IMR-90 (cell line): ENCODE results near the gene LSM12.

Experiments
- CEBPB ChIP-seq: IDR thresholded peaks from 2 replicates; pipeline ENCODE4 v1.6.1; 2012; ENCODE audit warnings: low read depth, low read length, improper control_type of control experiment
- CHD1 ChIP-seq: IDR thresholded peaks from 2 replicates; pipeline ENCODE4 v1.6.1; 2012; ENCODE audit warnings: low read depth, low read length, improper control_type of control experiment
- MXI1 ChIP-seq: IDR thresholded peaks from 2 replicates; pipeline ENCODE4 v1.6.1; 2012; ENCODE audit warnings: low read depth, mild to moderate bottlenecking, low read length, moderate library complexity, borderline replicate concordance
- POLR2A ChIP-seq: IDR thresholded peaks from 2 replicates; pipeline ENCODE4 v1.6.1; 2012; ENCODE audit warnings: mild to moderate bottlenecking, low read depth, low read length
- RAD21 ChIP-seq: IDR thresholded peaks from 2 replicates; pipeline ENCODE4 v1.6.1; 2012; ENCODE audit warnings: low read length, improper control_type of control experiment
- RCOR1 ChIP-seq: IDR thresholded peaks from 2 replicates; pipeline ENCODE4 v1.6.1; 2012; ENCODE audit warnings: mild to moderate bottlenecking, low read length, improper control_type of control experiment; ENCODE audit not compliant: insufficient replicate concordance
- RFX5 ChIP-seq: IDR thresholded peaks from 2 replicates; pipeline ENCODE4 v1.8.0; 2012; ENCODE audit warnings: low read depth, mild to moderate bottlenecking, low read length, moderate library complexity
- SMC3 ChIP-seq: fragments of 150-350 bp; IDR thresholded peaks from 2 replicates; pipeline ENCODE4 v1.6.1; 2016; ENCODE audit warnings: low read depth, mild to moderate bottlenecking, antibody characterized with exemption, low read length, moderate library complexity
- TF ChIP-seq, protein P1 (sequence below): conservative IDR thresholded peaks from 2 replicates; pipeline ENCODE4 v1.5.1; 2012; ENCODE audit warnings: mild to moderate bottlenecking, low read depth, low read length, improper control_type of control experiment

DNA sequence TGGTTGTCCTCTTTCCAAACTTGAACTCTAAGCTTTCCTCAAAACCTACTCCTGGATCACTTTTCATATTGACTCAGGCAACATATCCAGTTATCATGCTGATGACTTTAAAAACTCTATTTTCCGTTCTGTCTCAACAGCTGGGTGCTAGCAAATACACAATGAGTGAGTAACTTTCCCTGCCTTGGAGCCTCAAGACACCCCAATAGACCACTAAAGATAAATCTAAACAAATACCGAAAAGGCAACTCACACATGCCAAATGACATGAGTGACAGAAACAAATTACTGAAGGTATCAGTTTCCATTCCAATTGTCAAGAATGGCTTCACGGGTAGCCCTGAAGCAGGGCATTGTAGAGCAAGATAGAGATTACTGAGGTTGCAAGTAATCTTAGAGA lies 36.0 kb downstream of the LSM12 start:
- TF ChIP-seq POLR2A (no peak), SMC3 (no peak), CEBPB (no peak), RCOR1 (no peak), MXI1 (no peak), RFX5 (no peak), RAD21 (no peak), CHD1 (no peak)
- TF ChIP-seq, protein P1, sequence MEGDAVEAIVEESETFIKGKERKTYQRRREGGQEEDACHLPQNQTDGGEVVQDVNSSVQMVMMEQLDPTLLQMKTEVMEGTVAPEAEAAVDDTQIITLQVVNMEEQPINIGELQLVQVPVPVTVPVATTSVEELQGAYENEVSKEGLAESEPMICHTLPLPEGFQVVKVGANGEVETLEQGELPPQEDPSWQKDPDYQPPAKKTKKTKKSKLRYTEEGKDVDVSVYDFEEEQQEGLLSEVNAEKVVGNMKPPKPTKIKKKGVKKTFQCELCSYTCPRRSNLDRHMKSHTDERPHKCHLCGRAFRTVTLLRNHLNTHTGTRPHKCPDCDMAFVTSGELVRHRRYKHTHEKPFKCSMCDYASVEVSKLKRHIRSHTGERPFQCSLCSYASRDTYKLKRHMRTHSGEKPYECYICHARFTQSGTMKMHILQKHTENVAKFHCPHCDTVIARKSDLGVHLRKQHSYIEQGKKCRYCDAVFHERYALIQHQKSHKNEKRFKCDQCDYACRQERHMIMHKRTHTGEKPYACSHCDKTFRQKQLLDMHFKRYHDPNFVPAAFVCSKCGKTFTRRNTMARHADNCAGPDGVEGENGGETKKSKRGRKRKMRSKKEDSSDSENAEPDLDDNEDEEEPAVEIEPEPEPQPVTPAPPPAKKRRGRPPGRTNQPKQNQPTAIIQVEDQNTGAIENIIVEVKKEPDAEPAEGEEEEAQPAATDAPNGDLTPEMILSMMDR: no peak
